Activated naive CD8-positive, alpha-beta T cell treated with anti-CD3 and anti-CD28 coated beads, Interleukin-2, amount 50 U/mL, for 16 hours (primary cell): Measurements from ENCODE around the gene RNASE11.
"Not testable (repeated sequence)": the region's sequence is repeated elsewhere in the genome, so short reads cannot be mapped to it uniquely, and the experiment has no call there.

Source experiments
- DNase-seq: peaks from one replicate; pipeline ENCODE4 v3.0.0-alpha.2; 2020; ENCODE audit warnings: low read depth, low spot score

Gene RNASE11

DNA sequence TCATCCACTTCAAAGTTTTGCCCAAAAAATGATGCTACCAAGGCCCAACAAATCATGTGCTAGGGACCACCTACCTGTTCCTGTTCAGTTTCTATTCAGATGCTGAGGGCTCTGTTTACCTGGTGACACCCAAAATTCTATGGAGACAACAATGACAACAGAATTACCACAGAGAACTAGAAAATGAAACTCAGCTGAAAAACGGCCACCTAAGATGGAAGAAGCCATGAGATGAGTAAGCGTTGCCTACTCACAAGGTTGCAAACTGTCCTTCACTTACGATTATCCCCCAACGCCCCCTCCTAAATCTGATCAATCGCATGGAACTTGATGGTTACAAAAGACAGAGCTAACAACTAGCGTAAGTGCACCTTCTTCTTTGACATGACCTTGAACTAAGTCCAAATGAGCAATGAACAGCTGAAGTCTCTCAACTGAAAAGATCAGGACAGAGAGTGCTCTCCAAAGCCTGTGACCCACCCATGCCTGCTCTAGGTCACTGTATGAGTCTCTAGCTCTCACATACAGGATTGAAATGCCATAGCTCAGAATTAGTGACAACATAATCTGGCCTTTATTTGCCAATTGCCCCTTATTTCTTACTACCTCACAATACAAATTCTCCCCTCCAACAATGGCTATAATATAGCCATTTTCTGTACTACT is at the start of gene RNASE11:
Gene RNASE11 (minus strand): TSS at position 513 of the 666 bp plus-strand sequence.
- DNase-seq: no peak

DNA sequence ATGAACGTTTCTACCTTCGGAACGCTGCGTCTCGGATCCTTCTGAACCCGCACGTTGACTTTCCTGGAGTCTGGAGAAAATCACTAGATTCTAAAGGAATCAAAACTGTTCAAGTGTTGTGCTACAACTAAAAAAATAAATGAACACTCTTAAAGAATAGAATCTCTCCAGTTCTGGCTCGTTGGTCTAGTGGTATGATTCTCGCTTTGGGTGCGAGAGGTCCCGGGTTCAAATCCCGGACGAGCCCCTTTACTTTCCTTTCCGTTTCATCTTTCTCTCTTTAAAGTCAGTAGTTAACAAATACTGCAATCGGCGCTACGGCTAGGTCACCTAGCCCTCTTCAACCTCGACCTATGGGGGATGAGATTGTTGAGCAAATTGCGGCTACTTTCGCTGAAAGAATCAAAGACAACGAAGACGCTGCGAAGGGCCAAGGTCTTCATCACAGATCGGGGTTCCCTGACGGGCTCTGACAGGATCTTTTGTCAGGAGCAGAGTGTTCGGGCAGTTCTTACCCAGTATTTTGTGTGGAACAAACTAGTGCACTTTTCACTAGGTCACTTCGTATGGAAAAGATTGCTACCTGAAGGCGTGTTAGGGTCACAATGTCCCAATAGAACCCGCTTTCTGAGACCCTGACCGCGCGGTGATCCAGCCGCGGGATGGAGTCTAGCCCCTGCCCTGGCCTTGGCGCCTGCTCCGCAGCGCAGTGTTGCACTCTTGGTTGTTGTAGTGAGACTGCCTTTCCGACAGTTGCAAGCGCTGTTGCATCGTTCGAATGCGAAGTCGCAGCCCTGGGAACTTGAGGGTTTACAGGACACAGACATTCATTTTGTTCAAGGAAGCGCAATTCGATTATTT is 45.3 kb upstream of the RNASE11 start:
- DNase-seq: no peak

GRCh38 chr14:20632448-20632830 is 44.6 kb upstream of the RNASE11 start:
- no peak for DNase-seq

DNA sequence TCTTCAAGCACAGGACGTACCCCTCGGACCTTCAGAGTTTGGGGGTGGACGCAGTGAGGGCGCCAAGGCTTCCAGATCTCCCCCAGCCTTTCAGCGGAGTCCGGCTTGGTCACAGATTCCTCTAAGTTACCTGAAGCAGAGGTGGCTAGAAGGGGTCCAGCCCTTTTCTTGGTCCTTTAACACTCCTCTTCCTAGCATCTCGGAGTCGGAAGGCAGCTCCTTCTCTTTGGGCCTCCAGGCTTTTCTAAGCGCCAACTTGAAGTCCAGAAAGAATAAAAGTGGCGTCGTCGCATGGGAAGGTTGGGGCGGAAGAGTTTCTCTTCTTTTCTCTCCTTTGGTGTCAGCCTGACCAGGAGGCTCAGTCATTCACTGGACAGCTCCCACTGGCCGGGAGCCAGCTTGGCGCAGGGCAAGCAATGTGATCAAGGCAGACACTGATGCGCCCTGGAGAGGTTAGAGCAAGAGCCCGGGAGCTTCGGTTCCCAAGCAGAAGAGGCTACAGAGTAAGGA is 44.1 kb upstream of the RNASE11 start:
- no peak for DNase-seq

GRCh38 chr14:20631023-20631879 is 43.5 kb upstream of the RNASE11 start:
- no peak for DNase-seq

DNA sequence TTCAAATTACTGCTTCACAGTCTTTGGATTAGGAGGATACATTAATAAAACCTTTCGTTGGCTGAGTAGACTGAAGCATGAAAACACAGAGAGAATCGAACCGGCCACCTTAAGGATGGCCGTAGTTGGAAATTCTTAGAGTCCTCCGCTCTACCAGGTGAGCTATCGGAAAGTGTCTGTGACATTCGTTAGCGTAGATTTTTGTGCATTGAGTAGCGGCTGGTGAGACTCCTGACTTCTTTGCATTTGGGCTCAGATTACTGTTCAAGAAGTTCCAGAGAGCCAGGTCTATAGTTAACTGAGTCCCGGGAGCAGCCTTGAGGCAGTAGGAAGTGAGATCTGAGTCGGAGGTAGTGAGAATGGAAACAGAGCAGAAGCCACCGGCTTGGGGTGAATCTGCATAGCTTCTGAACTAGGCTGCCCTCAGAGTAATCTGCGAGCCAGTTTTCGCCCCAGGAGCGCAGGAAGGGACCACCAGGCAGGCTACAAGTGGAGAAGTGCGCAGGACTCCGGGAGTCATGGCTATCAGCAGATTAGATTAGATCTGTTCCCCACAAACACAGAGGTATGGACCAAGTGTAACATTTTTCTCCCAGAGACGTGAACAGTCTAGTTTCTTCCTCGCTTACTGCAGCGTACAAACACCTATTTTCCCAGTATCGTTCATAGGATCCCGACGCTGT is 42.7 kb upstream of the RNASE11 start:
- no peak for DNase-seq

DNA sequence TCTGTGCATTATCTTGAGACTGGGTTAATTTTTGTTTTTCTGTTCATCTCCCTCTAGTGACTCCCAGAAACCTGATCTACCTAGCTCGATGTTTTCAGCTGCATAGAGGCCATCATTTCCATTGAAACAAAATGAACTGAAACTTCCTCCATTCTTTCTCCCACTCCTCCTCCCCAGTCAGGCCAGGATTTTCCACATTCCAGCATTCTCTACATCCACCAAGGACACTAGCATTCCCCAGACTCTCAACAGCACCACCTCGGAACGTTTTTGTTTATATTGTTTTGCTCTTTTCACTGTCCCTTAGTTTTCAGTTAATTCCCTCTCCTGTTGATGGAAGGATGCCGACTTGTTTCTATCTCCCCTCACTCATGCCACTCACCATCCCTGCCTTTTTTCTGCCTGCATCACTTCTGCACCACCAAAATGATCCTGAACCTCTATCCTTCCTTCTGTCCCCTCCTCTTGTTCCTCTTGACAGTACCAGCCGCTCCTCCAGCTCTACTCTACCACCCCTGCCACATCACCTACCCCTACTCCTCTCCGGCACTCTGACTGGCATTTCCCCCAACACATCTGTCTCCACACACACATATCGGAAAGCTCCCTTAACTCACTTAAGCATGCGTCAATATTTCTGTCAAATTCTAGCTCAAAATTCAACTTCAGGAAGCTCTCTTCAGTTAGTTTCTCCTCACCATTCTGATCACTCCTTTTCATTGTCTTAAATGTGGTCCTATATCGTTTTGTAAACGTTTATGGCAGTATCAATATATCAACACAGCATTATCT is 40.5 kb upstream of the RNASE11 start:
- DNase-seq: no peak

- DNase-seq: no peak
Measured at GRCh38 chr14:20627346-20628027, 39.7 kb upstream of the RNASE11 start.

DNA sequence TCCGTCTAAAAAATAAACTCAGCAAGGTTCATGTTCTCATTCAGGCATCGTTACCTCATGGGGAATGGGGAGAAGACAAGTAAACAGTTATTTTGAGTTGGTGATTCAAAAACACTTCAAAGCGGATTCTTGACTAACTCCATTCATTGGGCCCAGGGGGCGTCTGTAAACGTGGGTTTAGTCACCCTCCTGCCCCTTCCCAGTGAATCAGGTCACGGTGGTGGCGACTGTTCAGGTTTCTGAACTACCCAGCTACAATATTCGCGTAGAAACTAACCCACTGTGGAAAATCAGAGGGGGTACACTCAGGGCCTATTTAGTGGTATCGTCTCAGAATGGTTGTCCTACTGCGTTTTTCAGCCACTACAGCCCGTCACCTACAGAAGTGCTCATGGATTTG is 38.5 kb upstream of the RNASE11 start:
- DNase-seq: no peak

DNA sequence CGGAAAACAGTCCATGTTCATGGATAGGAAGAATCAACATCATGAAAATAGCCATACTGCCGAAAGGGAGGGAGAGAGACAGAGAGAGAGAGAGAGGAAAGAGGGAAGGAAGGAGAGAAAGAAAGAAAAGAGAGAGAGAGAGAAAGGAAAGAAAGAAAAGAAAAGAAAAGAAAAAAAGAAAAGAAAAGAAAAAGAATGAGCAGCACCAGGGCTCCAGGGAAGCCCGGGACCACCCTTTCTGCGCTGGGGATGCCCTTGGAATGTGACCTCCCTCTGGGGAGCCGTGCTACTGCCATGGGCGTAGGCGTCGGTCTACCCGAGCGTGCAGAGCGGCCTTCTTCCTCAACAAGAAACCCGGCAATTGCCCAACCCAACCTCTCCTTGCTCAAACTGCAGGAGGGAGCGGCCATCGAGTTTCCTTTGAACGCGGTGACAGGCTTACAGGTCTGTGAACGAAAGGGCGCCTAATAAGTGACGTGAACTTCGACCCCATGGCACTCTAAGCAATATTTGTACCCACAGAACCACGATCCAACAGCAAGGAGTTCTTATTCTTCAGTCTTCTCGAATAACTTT is 36.8 kb upstream of the RNASE11 start:
- DNase-seq: no peak

DNA sequence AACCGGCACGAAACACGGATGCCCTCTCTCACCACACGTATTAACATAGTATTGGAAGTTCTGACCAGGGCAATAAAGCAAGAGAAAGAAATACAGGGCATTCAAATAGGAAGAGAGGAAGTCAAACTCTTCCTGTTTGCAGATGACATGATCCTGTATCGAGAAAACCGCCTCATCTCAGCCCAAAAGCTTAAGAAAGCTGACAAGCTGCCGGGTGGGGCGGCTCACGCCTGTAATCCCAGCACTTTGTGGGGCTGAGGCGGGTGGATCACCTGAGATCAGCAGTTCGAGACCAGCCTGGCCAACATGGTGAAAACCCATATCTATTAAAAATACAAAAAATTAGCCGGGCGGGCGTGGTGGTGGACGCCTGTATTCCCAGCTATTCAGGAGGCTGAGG is 36.0 kb upstream of the RNASE11 start:
- no peak for DNase-seq

DNA sequence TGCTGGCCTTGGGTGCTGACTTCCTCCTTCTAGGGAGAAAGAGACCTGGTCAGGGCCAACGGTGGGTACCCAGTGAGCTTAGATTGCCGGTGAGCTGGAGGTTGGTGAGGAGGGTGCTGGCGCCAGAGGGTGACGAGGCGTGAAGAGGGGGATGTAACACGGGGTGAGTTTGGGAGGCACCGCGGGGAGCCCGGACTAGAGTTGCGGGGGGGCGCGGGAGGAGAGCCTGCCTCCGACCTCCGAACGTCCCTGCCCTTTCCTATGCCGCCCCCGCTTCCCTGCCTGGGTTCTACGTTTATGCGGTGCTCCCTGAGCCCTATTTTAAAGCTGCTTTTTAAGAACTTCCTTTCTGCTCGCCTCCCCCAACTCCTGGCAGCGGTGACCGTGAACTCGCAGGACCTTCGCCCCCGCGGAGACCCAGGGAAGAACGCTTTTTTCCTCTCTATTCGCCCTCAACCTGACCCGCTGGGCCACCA is 35.1 kb upstream of the RNASE11 start:
- no peak for DNase-seq

DNA sequence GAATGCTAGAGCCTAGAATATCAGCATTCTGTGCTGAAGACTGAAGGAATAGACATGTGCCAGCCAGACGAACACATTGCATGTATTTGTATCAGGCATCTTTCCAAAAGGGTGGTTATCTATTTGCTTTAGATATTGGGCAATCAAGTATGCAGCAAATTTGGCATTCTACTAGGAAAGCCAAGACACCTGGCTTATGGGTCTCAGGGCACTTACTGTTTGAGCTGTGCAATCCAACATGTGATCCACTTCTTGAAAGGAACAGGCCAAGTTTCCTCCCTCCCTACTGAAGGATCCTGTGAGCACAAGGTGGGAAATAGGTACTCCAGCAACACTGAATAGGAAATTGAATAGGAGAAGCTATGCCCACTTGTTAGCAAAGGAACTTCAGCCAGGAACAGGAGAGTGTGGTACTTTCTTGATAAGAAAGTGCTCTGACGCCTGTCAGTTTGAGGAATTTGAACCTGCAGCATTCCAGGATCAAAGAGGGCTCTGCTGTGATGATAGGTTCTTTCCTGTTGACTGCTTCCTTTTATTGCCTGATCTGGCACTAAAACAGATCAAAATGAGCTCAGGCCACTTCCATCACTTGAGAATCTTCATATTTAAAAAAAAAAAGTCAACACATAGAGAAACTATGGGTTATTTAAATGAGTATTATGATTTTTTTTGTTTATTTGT is 33.1 kb upstream of the RNASE11 start:
- no peak for DNase-seq

GRCh38 chr14:20619688-20620087 is 31.9 kb upstream of the RNASE11 start:
- not testable (repeated sequence) for DNase-seq

DNA sequence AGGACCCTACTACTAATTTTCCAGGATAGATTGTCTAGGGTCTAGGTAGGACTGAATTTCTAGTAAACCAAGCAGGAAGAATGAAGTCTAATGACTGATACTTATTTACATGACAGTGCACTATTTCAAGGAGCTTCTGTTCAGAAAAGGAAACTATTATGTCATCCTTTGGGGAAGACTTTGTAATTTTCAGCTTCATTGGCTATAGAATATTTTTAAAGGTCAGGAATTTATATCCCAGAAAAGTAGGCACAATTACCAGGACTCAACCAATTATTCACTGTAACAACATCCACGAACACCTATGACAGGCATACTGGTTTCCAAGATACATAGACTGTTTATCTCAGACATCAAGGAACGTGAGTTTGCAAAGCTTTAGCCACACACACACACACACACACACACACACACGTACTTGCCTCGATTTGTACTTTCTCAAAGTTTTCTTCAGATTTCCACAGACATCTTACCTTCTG is 30.5 kb upstream of the RNASE11 start:
- no peak for DNase-seq

DNA sequence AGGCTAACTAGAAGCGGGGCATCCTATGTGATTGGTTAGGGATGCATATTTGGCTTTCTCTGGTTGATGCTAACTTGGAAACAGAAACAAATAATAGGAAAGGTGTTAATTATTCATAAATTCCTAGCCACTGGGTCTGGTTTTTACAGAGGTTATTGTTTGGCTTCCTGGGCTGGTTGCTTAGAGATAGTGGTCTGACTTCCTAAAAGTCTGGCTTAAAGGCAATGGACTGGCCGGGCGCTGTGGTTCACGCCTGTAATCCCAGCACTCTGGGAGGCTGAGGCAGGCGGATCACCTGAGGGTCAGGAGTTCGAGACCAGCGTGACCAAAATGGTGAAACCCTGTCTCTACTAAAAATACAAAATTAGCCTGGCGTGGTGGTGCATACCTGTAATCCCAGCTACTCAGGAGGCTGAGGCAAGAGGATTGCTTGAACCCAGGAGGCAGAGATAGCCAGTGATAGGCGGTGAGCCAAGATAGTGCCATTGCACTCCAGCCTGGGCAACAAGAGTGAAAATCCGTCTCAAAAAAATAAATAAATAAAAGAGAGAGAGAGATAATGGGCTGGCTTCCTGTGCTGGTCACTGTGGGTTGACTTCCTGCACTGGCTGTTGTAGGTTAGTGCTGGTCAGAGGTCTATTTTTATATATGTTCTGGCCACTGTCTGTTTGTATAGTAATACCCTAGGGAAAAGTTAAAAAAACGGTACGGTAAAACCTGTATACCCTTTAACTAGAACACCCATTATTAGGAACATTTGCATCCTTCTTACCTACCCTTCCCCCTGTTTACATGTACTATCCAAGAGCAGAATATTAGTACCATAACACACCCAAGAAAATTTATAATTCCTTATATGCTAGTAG is 29.6 kb upstream of the RNASE11 start:
- DNase-seq: no peak

- DNase-seq: no peak
Measured at GRCh38 chr14:20615996-20616395, 28.2 kb upstream of the RNASE11 start.
